ENCODE data around the gene TAS1R2. TPM values are rescaled to one million over a fixed set of nuclear protein-coding genes. Genes with fewer than 3 reads are reported as not detected.
A peak's percentile ranks its signal among the peaks of the same experiment; 100 is the strongest.
"Not testable (repeated sequence)": the region's sequence is repeated elsewhere in the genome, so short reads cannot be mapped to it uniquely, and the experiment has no call there.

TAS1R2 gene
- total and polyA plus RNA-seq, 12 donors, result not detected

DNA sequence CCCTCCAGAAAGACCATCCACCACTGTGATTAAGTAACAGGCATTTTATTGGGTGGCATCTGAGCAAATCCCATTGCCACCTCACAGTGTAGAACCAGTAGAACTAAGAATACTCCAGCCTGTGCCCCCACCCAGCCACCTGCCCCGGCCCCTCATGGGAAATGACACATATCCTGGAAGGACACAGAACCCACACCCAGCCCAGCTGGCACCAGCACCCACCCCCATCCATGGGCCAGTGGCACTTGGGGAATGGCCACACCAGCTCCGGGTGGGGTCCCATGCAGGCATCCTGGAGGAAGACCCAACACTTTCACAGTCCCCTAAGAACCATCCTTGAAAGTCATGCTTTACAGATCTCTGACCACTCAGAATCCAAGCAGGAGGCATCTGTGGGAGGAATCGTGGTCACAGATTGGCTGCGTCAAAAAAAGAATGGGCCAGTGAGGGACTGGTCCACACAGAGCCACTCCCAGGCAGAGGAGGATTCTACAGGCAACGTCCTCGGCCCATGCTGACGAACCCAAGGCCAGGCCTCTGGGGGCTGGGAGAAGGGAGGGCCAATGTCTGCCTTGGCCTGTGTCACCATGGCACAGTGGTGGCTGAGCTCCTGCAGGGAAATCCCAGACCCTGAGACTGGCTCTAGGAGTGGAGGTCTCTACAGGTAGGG, 12.1 kb upstream of the TAS1R2 start:
- Histone ChIP-seq H3K9me3 (replicated peaks in 1 of 3) (no peaks in the 10 kb centered on the region), H3K4me1 (replicated peaks in 1 of 2) (no peaks in the 10 kb centered on the region), H3K27me3 (no peaks in the 10 kb centered on the region), H3K36me3 (replicated peaks in 1 of 2) (no peaks in the 10 kb centered on the region), H3K4me3 (no peak overlapping the region), H3K27ac (no peak overlapping the region)
- peak in 4 of 7 donors; percentile 45 to 73 (median 58) for DNase-seq
- TF ChIP-seq, protein P1, sequence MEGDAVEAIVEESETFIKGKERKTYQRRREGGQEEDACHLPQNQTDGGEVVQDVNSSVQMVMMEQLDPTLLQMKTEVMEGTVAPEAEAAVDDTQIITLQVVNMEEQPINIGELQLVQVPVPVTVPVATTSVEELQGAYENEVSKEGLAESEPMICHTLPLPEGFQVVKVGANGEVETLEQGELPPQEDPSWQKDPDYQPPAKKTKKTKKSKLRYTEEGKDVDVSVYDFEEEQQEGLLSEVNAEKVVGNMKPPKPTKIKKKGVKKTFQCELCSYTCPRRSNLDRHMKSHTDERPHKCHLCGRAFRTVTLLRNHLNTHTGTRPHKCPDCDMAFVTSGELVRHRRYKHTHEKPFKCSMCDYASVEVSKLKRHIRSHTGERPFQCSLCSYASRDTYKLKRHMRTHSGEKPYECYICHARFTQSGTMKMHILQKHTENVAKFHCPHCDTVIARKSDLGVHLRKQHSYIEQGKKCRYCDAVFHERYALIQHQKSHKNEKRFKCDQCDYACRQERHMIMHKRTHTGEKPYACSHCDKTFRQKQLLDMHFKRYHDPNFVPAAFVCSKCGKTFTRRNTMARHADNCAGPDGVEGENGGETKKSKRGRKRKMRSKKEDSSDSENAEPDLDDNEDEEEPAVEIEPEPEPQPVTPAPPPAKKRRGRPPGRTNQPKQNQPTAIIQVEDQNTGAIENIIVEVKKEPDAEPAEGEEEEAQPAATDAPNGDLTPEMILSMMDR (IDR thresholded peaks at IDR 0.05), result no peak
- TF ChIP-seq POLR2A (IDR thresholded peaks at IDR 0.05), result no peak
- intact Hi-C loops (cut with DNase I), result loop anchor here in 1 of 2 donors (5.0 to 10.0 kb wide), 2 partner anchors 54 to 167 kb away; no protein-coding TSS in a partner anchor
- WGBS, 4 donors, result 49 to 83% (median 64%) methylated on average over 2 to 7 of the region's 7 CpGs

- intact Hi-C loops (cut with DNase I), result loop anchor here in 1 of 2 donors (5.0 to 10.0 kb wide), 2 partner anchors 54 to 166 kb away; no protein-coding TSS in a partner anchor
- TF ChIP-seq, protein P1 (IDR thresholded peaks at IDR 0.05), result no peak
- no peak for TF ChIP-seq POLR2A (IDR thresholded peaks at IDR 0.05)
- no peak overlapping the region for H3K27ac ChIP-seq
- H3K4me1 ChIP-seq (replicated peaks in 1 of 2), result no peaks in the 10 kb centered on the region
- WGBS, 4 donors, result 84 to 90% (median 88%) methylated on average over 10 of the region's 10 CpGs
- H3K27me3 ChIP-seq, result no peaks in the 10 kb centered on the region
- no peaks in the 10 kb centered on the region for H3K9me3 ChIP-seq (replicated peaks in 1 of 3)
- no peaks in the 10 kb centered on the region for H3K36me3 ChIP-seq (replicated peaks in 1 of 2)
- DNase-seq, result no peak
- no peak overlapping the region for H3K4me3 ChIP-seq
Measured at GRCh38 chr1:18870957-18871356, 11.5 kb upstream of the TAS1R2 start.

GRCh38 chr1:18870595-18870865, 11.1 kb upstream of the TAS1R2 start:
- intact Hi-C loops (cut with DNase I), result loop anchor here in 1 of 2 donors (5.0 to 10.0 kb wide), 2 partner anchors 53 to 166 kb away; no protein-coding TSS in a partner anchor
- H3K4me1 ChIP-seq (replicated peaks in 1 of 2); DNase-seq; H3K36me3 ChIP-seq (replicated peaks in 1 of 2); H3K27me3 ChIP-seq; H3K9me3 ChIP-seq (replicated peaks in 1 of 3); H3K27ac ChIP-seq; H3K4me3 ChIP-seq: not testable (repeated sequence)
- 58 to 72% (median 67%) methylated on average over 3 of the region's 3 CpGs for WGBS, 4 donors

DNA sequence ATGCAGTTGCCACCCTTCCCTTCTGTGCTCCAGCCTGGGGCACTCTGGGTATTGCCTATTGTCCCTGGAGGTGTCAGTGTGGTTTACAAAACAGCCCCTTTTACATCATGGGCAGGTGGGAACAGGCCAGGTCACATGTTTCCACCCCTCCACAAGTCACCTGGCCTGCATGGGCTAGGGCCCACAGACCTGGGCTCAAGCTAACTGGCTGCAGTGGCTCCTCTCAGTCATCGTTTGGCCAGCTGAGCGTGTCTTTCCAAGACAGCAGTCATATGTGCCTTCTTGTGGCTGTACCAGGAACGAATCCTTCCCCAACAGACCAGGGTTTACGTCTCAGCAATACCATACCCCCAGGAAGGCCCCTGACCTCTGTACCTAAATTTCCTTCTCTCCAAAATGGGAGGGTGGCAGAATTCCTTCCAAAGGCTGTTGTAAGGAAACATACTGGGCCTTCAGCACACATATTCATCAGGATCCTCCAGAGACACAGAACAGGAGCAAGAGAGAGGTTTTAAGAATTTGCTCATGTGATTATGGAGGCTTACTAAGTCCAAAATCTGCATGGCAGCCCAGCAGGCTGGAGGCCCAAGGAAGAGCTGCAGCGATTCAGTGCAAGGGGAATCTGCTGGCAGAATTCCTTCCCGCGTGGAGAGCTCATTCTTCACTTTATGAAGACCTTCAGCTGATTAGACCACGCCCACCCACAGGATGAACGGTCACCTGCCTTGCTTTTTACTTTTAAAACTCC, 10.6 kb upstream of the TAS1R2 start:
- no peak overlapping the region for H3K27ac ChIP-seq
- WGBS, 4 donors, result 75 to 79% (median 76%) methylated on average over 9 of the region's 9 CpGs
- no peak for DNase-seq
- TF ChIP-seq POLR2A (IDR thresholded peaks at IDR 0.05), result no peak
- TF ChIP-seq, protein P1 (IDR thresholded peaks at IDR 0.05), result no peak
- no peaks in the 10 kb centered on the region for H3K4me1 ChIP-seq (replicated peaks in 1 of 2)
- no peaks in the 10 kb centered on the region for H3K27me3 ChIP-seq
- no peaks in the 10 kb centered on the region for H3K9me3 ChIP-seq (replicated peaks in 1 of 3)
- H3K36me3 ChIP-seq (replicated peaks in 1 of 2), result no peaks in the 10 kb centered on the region
- H3K4me3 ChIP-seq, result no peak overlapping the region
- intact Hi-C loops (cut with DNase I), result loop anchor here in 1 of 2 donors (5.0 to 10.0 kb wide), 2 partner anchors 53 to 165 kb away; no protein-coding TSS in a partner anchor

All from adrenal gland (tissue), 12 donors.